ENCODE results near the gene HS3ST3B1. TPM values are rescaled to one million over a fixed set of nuclear protein-coding genes. Genes with fewer than 3 reads are reported as not detected.

Gene HS3ST3B1
- total RNA-seq, 1 experiment from 2014 or later, result 2.4 TPM

- intact Hi-C loops (cut with micrococcal nuclease), result no loop called here
- ChIA-PET CTCF (no interaction called here), POLR2A (no interaction called here), RAD21 (ENCODE audit: low non-redundant PET in 1 of 2, low total read pairs in 2 of 2, uncharacterized antibody in 2 of 2, unreplicated experiment in 2 of 2) (no interaction called here)
- no peaks in the 10 kb centered on the region for H3K4me1 ChIP-seq (ENCODE audit: control insufficient read depth in 1 of 2, insufficient read depth in 2 of 2, low read length in 2 of 2)
- no peak overlapping the region for H3K4me3 ChIP-seq (replicated peaks in 1 of 2; ENCODE audit: low read depth in 1 of 2, low read length in 2 of 2)
- H3K27ac ChIP-seq (ENCODE audit: low read depth, low read length), result no peak overlapping the region
- H3K4me2 ChIP-seq (ENCODE audit: low read length), result no peak overlapping the region
- BruUV-seq (replicated peaks), result no TSS peak
- H3K9ac ChIP-seq (ENCODE audit: low read length), result no peak overlapping the region
- TF ChIP-seq EGR1 (IDR thresholded peaks at IDR 0.05; ENCODE audit: low read depth), result no peak
- TF ChIP-seq ZBTB33 (IDR thresholded peaks at IDR 0.05; ENCODE audit: extremely low read depth, insufficient replicate concordance, low read length), result no peak
- TF ChIP-seq FOSL1 (IDR thresholded peaks at IDR 0.05; ENCODE audit: low read depth), result no peak
- TF ChIP-seq CEBPB (IDR thresholded peaks at IDR 0.05; ENCODE audit: low read depth), result no peak
- TF ChIP-seq, protein P1, sequence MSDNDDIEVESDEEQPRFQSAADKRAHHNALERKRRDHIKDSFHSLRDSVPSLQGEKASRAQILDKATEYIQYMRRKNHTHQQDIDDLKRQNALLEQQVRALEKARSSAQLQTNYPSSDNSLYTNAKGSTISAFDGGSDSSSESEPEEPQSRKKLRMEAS (IDR thresholded peaks at IDR 0.05), result no peak
- TF ChIP-seq JUND (IDR thresholded peaks at IDR 0.05), result no peak
- no peak for TF ChIP-seq SRF (IDR thresholded peaks at IDR 0.05; ENCODE audit: low read depth)
- TF ChIP-seq ATF3 (IDR thresholded peaks at IDR 0.05), result no peak
- TF ChIP-seq EZH2phosphoT487 (IDR thresholded peaks at IDR 0.05; ENCODE audit: borderline replicate concordance), result no peak
- no peak for TF ChIP-seq YY1 (IDR thresholded peaks at IDR 0.05; ENCODE audit: extremely low read depth, insufficient replicate concordance, low read depth, low read length)
- TF ChIP-seq REST (IDR thresholded peaks at IDR 0.05; ENCODE audit: low read depth), result no peak
- TF ChIP-seq ZNF274 (IDR thresholded peaks at IDR 0.05; ENCODE audit: low read depth, low read length), result no peak
- no peak for TF ChIP-seq ELF1 (IDR thresholded peaks at IDR 0.05; ENCODE audit: borderline replicate concordance, low read depth)
- TF ChIP-seq CBX3 (IDR thresholded peaks at IDR 0.05; ENCODE audit: low read depth), result no peak
- TF ChIP-seq ZFX (IDR thresholded peaks at IDR 0.05), result no peak
- no peak for TF ChIP-seq POLR2A (IDR thresholded peaks at IDR 0.05; ENCODE audit: borderline replicate concordance, extremely low read depth, insufficient read depth, insufficient read length)
- no peak for TF ChIP-seq SP1 (IDR thresholded peaks at IDR 0.05; ENCODE audit: low read depth)
- no peaks in the 10 kb centered on the region for H4K20me1 ChIP-seq (ENCODE audit: insufficient read depth)
- DNase-seq (ENCODE audit: low read depth, low spot score), result no peak
- H2AFZ ChIP-seq (ENCODE audit: low read depth, low read length, poor library complexity, severe bottlenecking), result no peak overlapping the region
- no peak for ATAC-seq
- H3K9me2 ChIP-seq (ENCODE audit: insufficient read depth), result no peaks in the 10 kb centered on the region
- H3K79me2 ChIP-seq (ENCODE audit: insufficient read depth, low read length), result no peaks in the 10 kb centered on the region
- H3K27me3 ChIP-seq (ENCODE audit: insufficient read depth, low read length), result no peaks in the 10 kb centered on the region
- H3K36me3 ChIP-seq (ENCODE audit: control insufficient read depth in 1 of 2, insufficient read depth in 2 of 2, low read length in 2 of 2), result no peaks in the 10 kb centered on the region
- H3K9me3 ChIP-seq (ENCODE audit: control insufficient read depth in 1 of 2, insufficient read depth in 1 of 2, low read depth in 1 of 2, low read length in 2 of 2), result no peaks in the 10 kb centered on the region
These were observed 9.7 kb downstream of the HS3ST3B1 start for GRCh38 chr17:14310605-14311004.
